HepG2 (cell line): ENCODE data around the gene PPP1R15B. TPM values are rescaled to one million over a fixed set of nuclear protein-coding genes. Genes with fewer than 3 reads are reported as not detected.

Experiments used
- EED ChIP-seq: sonication (generic); formaldehyde crosslinking; IDR thresholded peaks from 2 replicates; pipeline ENCODE4 v1.5.0; 2020; ENCODE audit warnings: mild to moderate bottlenecking, missing genetic modification reagents
- FOXO4 ChIP-seq: sonication (generic); formaldehyde crosslinking; conservative IDR thresholded peaks from 2 replicates; pipeline ENCODE4 v1.8.1; 2023; ENCODE audit warnings: missing genetic modification reagents
- HNF1A ChIP-seq, 2 experiments: sonication (generic) in 1 of 2; formaldehyde crosslinking in 1 of 2; IDR thresholded peaks; 2 replicates each; pipeline versions ENCODE4 v1.4.0 to v1.6.1; 2016 to 2020; ENCODE audit warnings: borderline replicate concordance in 1 of 2, low read depth in 1 of 2, mild to moderate bottlenecking in 1 of 2, missing genetic modification reagents in 1 of 2
- KDM5B ChIP-seq: sonication (generic); formaldehyde crosslinking; IDR thresholded peaks from 2 replicates; pipeline ENCODE4 v1.4.0; 2020; ENCODE audit warnings: missing genetic modification reagents, mild to moderate bottlenecking, borderline replicate concordance
- SSRP1 ChIP-seq: IDR thresholded peaks from 2 replicates; pipeline ENCODE4 v1.6.1; 2016; ENCODE audit warnings: control low read depth
- ZNF777 ChIP-seq: sonication (generic); formaldehyde crosslinking; IDR thresholded peaks from 2 replicates; pipeline ENCODE4 v1.4.0; 2020; ENCODE audit warnings: missing genetic modification reagents
- polyA plus RNA-seq, 8 experiments: library from polyadenylated mRNA; depleted of rRNA in 3 of 8; stranded (reverse) in 7 of 8; unstranded in 1 of 8; fragments of >200 nt; fragmentation: Illumina TruSeq in 4 of 8; extraction: Trizol in 4 of 8; gene quantifications; 2 replicates each; pipeline versions ENCODE4 v1.2.1 to v1.2.3, GENCODE V29; 2011 to 2016; ENCODE audit warnings: low read depth in 4 of 8, missing spikeins in 1 of 8, mixed read lengths in 1 of 8; ENCODE audit not compliant: insufficient read depth in 1 of 8
- total RNA-seq, 5 experiments: library from RNA; depleted of rRNA; stranded (reverse); fragments of >200 nt; fragmentation: Illumina TruSeq; extraction: Trizol; gene quantifications; 2 replicates each; pipeline ENCODE4 v1.2.3, GENCODE V29; 2016; ENCODE audit warnings: low read depth in 1 of 5
- TF ChIP-seq, protein P1 (sequence below): sonication (generic); formaldehyde crosslinking; IDR thresholded peaks from 2 replicates; pipeline ENCODE4 v1.5.0; 2020; ENCODE audit warnings: mild to moderate bottlenecking, missing genetic modification reagents, borderline replicate concordance
- TF ChIP-seq, protein P2 (sequence below): sonication (generic); formaldehyde crosslinking; IDR thresholded peaks from 2 replicates; pipeline ENCODE4 v1.4.0; 2020; ENCODE audit warnings: missing genetic modification reagents, mild to moderate bottlenecking, borderline replicate concordance

Gene PPP1R15B
- total and polyA plus RNA-seq, 2 of the 13 experiments (the other 11 are each of a cell fraction or from before 2014, with no cell fraction given): 13.4 to 23.8 TPM

DNA sequence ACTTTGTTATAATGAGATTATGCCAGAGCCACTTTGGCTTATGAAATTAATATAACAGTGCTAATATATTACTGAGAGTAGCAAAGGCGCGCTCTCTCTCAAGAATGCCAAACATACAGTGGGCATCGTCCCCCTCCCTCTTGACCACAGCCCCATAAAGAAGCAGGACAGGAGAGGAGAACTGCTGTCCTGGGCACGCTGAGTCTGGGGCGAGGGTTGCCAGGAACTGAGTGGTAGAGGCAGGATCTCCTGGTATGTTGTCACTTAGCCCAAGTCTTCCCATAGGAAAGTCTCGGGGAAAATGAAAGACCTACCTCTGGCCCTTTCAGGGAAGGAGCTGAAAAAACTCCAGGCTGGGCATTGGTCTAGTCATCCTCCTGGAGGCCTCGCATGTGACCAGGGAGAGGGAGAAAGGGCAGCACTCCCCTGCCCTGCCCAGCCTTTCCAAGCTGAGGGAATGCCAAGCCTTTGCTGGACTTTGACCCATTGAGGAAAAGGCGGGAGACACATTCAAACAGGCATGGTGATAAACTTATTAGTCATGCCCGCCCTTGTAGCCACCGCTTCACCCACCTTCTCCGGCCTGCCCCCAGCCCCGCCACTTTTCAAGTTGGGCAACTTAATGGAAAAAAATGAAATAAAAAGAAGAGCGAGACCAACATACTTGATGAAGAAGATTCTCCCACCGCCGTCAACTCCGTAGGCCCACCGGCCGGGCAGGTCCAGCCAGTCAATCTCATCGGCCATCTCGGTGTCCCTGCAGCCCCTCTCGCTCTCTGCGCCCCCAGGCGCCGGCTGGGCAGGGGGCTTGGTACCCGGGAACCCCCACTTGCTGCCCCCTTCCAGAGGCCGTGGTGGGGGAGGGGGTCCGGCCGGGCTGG, 34.5 kb downstream of the PPP1R15B start (continued):
- TF ChIP-seq SSRP1 (CRISPR knock-in tag) (no peak), ZNF777 (CRISPR knock-in tag) (no peak), KDM5B (CRISPR knock-in tag) (peak; percentile 65), HNF1A (IDR thresholded peaks at IDR 0.05; ENCODE audit: low read depth) (no peak), HNF1A (CRISPR knock-in tag; IDR thresholded peaks at IDR 0.05; ENCODE audit: borderline replicate concordance) (no peak; the same call in 1 of the 2 replicates), EED (CRISPR knock-in tag) (0 out of 2 replicates have a peak, but pooled peaks have one; percentile 54), FOXO4 (CRISPR knock-in tag) (no peak)
- TF ChIP-seq, protein P1, sequence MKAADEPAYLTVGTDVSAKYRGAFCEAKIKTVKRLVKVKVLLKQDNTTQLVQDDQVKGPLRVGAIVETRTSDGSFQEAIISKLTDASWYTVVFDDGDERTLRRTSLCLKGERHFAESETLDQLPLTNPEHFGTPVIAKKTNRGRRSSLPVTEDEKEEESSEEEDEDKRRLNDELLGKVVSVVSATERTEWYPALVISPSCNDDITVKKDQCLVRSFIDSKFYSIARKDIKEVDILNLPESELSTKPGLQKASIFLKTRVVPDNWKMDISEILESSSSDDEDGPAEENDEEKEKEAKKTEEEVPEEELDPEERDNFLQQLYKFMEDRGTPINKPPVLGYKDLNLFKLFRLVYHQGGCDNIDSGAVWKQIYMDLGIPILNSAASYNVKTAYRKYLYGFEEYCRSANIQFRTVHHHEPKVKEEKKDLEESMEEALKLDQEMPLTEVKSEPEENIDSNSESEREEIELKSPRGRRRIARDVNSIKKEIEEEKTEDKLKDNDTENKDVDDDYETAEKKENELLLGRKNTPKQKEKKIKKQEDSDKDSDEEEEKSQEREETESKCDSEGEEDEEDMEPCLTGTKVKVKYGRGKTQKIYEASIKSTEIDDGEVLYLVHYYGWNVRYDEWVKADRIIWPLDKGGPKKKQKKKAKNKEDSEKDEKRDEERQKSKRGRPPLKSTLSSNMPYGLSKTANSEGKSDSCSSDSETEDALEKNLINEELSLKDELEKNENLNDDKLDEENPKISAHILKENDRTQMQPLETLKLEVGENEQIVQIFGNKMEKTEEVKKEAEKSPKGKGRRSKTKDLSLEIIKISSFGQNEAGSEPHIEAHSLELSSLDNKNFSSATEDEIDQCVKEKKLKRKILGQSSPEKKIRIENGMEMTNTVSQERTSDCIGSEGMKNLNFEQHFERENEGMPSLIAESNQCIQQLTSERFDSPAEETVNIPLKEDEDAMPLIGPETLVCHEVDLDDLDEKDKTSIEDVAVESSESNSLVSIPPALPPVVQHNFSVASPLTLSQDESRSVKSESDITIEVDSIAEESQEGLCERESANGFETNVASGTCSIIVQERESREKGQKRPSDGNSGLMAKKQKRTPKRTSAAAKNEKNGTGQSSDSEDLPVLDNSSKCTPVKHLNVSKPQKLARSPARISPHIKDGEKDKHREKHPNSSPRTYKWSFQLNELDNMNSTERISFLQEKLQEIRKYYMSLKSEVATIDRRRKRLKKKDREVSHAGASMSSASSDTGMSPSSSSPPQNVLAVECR: peak; percentile 4; the same call in 1 of the 2 replicates
- TF ChIP-seq, protein P2, sequence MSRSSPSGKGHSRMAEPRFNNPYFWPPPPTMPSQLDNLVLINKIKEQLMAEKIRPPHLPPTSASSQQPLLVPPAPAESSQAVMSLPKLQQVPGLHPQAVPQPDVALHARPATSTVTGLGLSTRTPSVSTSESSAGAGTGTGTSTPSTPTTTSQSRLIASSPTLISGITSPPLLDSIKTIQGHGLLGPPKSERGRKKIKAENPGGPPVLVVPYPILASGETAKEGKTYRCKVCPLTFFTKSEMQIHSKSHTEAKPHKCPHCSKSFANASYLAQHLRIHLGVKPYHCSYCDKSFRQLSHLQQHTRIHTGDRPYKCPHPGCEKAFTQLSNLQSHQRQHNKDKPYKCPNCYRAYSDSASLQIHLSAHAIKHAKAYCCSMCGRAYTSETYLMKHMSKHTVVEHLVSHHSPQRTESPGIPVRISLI (CRISPR knock-in tag): no peak
